ENCODE measurements around the gene AUTS2.

The AUTS2 gene

GRCh38 chr7:69612981-69613380, 14.7 kb downstream of the AUTS2 start:
- H3K4me1 ChIP-seq (ENCODE audit: control insufficient read depth, insufficient read depth, low read length), result peaks cover 47% of the 10 kb centered on the region
- peaks cover 97% of the 10 kb centered on the region for H3K27me3 ChIP-seq (ENCODE audit: control insufficient read depth, insufficient read depth, low read length)

GRCh38 chr7:69613846-69614245, 15.6 kb downstream of the AUTS2 start:
- H3K27me3 ChIP-seq (ENCODE audit: control insufficient read depth, insufficient read depth, low read length), result peaks cover 97% of the 10 kb centered on the region
- H3K4me1 ChIP-seq (ENCODE audit: control insufficient read depth, insufficient read depth, low read length), result peaks cover 56% of the 10 kb centered on the region
- no peak overlapping the region for H3K4me3 ChIP-seq (ENCODE audit: low read depth, low read length)
- H3K9ac ChIP-seq (ENCODE audit: low read length), result no peak overlapping the region
- H3K36me3 ChIP-seq (ENCODE audit: control insufficient read depth, insufficient read depth, low read length), result no peaks in the 10 kb centered on the region
- no peak overlapping the region for H3K27ac ChIP-seq (ENCODE audit: low read depth, low read length)
- no peaks in the 10 kb centered on the region for H3K9me3 ChIP-seq (ENCODE audit: control insufficient read depth, insufficient read depth, low read depth, low read length)

More at GRCh38 chr7:69612981-69613380, 14.7 kb downstream of the AUTS2 start:
- no peak overlapping the region for H3K4me3 ChIP-seq (ENCODE audit: low read depth, low read length)
- H3K36me3 ChIP-seq (ENCODE audit: control insufficient read depth, insufficient read depth, low read length), result no peaks in the 10 kb centered on the region
- H3K27ac ChIP-seq (ENCODE audit: low read depth, low read length), result no peak overlapping the region
- H3K9me3 ChIP-seq (ENCODE audit: control insufficient read depth, insufficient read depth, low read depth, low read length), result no peaks in the 10 kb centered on the region
- no peak overlapping the region for H3K9ac ChIP-seq (ENCODE audit: low read length)

- no peaks in the 10 kb centered on the region for H3K36me3 ChIP-seq (ENCODE audit: control insufficient read depth, insufficient read depth, low read length)
- H3K9ac ChIP-seq (ENCODE audit: low read length), result no peak overlapping the region
- peaks cover 57% of the 10 kb centered on the region for H3K4me1 ChIP-seq (ENCODE audit: control insufficient read depth, insufficient read depth, low read length)
- H3K27ac ChIP-seq (ENCODE audit: low read depth, low read length), result no peak overlapping the region
- H3K27me3 ChIP-seq (ENCODE audit: control insufficient read depth, insufficient read depth, low read length), result peaks cover 97% of the 10 kb centered on the region
- no peak overlapping the region for H3K4me3 ChIP-seq (ENCODE audit: low read depth, low read length)
- no peaks in the 10 kb centered on the region for H3K9me3 ChIP-seq (ENCODE audit: control insufficient read depth, insufficient read depth, low read depth, low read length)
These were observed 17.4 kb downstream of the AUTS2 start for GRCh38 chr7:69615685-69616084.

- H3K9ac ChIP-seq (ENCODE audit: low read length), result no peak overlapping the region
- no peak overlapping the region for H3K27ac ChIP-seq (ENCODE audit: low read depth, low read length)
- no peak overlapping the region for H3K4me3 ChIP-seq (ENCODE audit: low read depth, low read length)
- H3K4me1 ChIP-seq (ENCODE audit: control insufficient read depth, insufficient read depth, low read length), result peaks cover 70% of the 10 kb centered on the region
- H3K9me3 ChIP-seq (ENCODE audit: control insufficient read depth, insufficient read depth, low read depth, low read length), result no peaks in the 10 kb centered on the region
- H3K36me3 ChIP-seq (ENCODE audit: control insufficient read depth, insufficient read depth, low read length), result no peaks in the 10 kb centered on the region
- H3K27me3 ChIP-seq (ENCODE audit: control insufficient read depth, insufficient read depth, low read length), result peaks cover 100% of the 10 kb centered on the region
These were observed 19.1 kb downstream of the AUTS2 start for GRCh38 chr7:69617364-69617763.

GRCh38 chr7:69619054-69619453, 20.8 kb downstream of the AUTS2 start:
- H3K9me3 ChIP-seq (ENCODE audit: control insufficient read depth, insufficient read depth, low read depth, low read length), result no peaks in the 10 kb centered on the region
- H3K9ac ChIP-seq (ENCODE audit: low read length), result no peak overlapping the region
- H3K27ac ChIP-seq (ENCODE audit: low read depth, low read length), result no peak overlapping the region
- H3K27me3 ChIP-seq (ENCODE audit: control insufficient read depth, insufficient read depth, low read length), result peaks cover 100% of the 10 kb centered on the region
- H3K36me3 ChIP-seq (ENCODE audit: control insufficient read depth, insufficient read depth, low read length), result no peaks in the 10 kb centered on the region
- peaks cover 63% of the 10 kb centered on the region for H3K4me1 ChIP-seq (ENCODE audit: control insufficient read depth, insufficient read depth, low read length)
- no peak overlapping the region for H3K4me3 ChIP-seq (ENCODE audit: low read depth, low read length)

- Histone ChIP-seq H3K9ac (ENCODE audit: low read length) (no peak overlapping the region), H3K4me3 (ENCODE audit: low read depth, low read length) (no peak overlapping the region), H3K4me1 (ENCODE audit: control insufficient read depth, insufficient read depth, low read length) (peaks cover 62% of the 10 kb centered on the region), H3K27me3 (ENCODE audit: control insufficient read depth, insufficient read depth, low read length) (peaks cover 100% of the 10 kb centered on the region), H3K9me3 (ENCODE audit: control insufficient read depth, insufficient read depth, low read depth, low read length) (no peaks in the 10 kb centered on the region), H3K27ac (ENCODE audit: low read depth, low read length) (no peak overlapping the region), H3K36me3 (ENCODE audit: control insufficient read depth, insufficient read depth, low read length) (no peaks in the 10 kb centered on the region)
These were observed 21.4 kb downstream of the AUTS2 start for GRCh38 chr7:69619635-69620034.

GRCh38 chr7:69620063-69620462, 21.8 kb downstream of the AUTS2 start:
- Histone ChIP-seq H3K4me3 (ENCODE audit: low read depth, low read length) (no peak overlapping the region), H3K4me1 (ENCODE audit: control insufficient read depth, insufficient read depth, low read length) (peaks cover 65% of the 10 kb centered on the region), H3K9ac (ENCODE audit: low read length) (no peak overlapping the region), H3K27ac (ENCODE audit: low read depth, low read length) (no peak overlapping the region), H3K27me3 (ENCODE audit: control insufficient read depth, insufficient read depth, low read length) (peaks cover 100% of the 10 kb centered on the region), H3K9me3 (ENCODE audit: control insufficient read depth, insufficient read depth, low read depth, low read length) (no peaks in the 10 kb centered on the region), H3K36me3 (ENCODE audit: control insufficient read depth, insufficient read depth, low read length) (no peaks in the 10 kb centered on the region)

GRCh38 chr7:69620650-69621049, 22.4 kb downstream of the AUTS2 start:
- peaks cover 70% of the 10 kb centered on the region for H3K4me1 ChIP-seq (ENCODE audit: control insufficient read depth, insufficient read depth, low read length)
- no peaks in the 10 kb centered on the region for H3K9me3 ChIP-seq (ENCODE audit: control insufficient read depth, insufficient read depth, low read depth, low read length)
- H3K9ac ChIP-seq (ENCODE audit: low read length), result no peak overlapping the region
- H3K4me3 ChIP-seq (ENCODE audit: low read depth, low read length), result no peak overlapping the region
- peaks cover 100% of the 10 kb centered on the region for H3K27me3 ChIP-seq (ENCODE audit: control insufficient read depth, insufficient read depth, low read length)
- H3K27ac ChIP-seq (ENCODE audit: low read depth, low read length), result no peak overlapping the region
- no peaks in the 10 kb centered on the region for H3K36me3 ChIP-seq (ENCODE audit: control insufficient read depth, insufficient read depth, low read length)

- no peak overlapping the region for H3K27ac ChIP-seq (ENCODE audit: low read depth, low read length)
- no peak overlapping the region for H3K4me3 ChIP-seq (ENCODE audit: low read depth, low read length)
These were observed 23.9 kb downstream of the AUTS2 start for GRCh38 chr7:69622014-69622835.

GRCh38 chr7:69622960-69623359, 24.7 kb downstream of the AUTS2 start:
- Histone ChIP-seq H3K27me3 (ENCODE audit: control insufficient read depth, insufficient read depth, low read length) (peaks cover 98% of the 10 kb centered on the region), H3K9me3 (ENCODE audit: control insufficient read depth, insufficient read depth, low read depth, low read length) (no peaks in the 10 kb centered on the region), H3K4me1 (ENCODE audit: control insufficient read depth, insufficient read depth, low read length) (peaks cover 64% of the 10 kb centered on the region), H3K27ac (ENCODE audit: low read depth, low read length) (no peak overlapping the region), H3K4me3 (ENCODE audit: low read depth, low read length) (no peak overlapping the region), H3K36me3 (ENCODE audit: control insufficient read depth, insufficient read depth, low read length) (no peaks in the 10 kb centered on the region), H3K9ac (ENCODE audit: low read length) (no peak overlapping the region)

More at GRCh38 chr7:69622014-69622835, 23.9 kb downstream of the AUTS2 start:
- Histone ChIP-seq H3K27me3 (ENCODE audit: control insufficient read depth, insufficient read depth, low read length) (peaks cover 99% of the 10 kb centered on the region), H3K9me3 (ENCODE audit: control insufficient read depth, insufficient read depth, low read depth, low read length) (no peaks in the 10 kb centered on the region), H3K9ac (ENCODE audit: low read length) (no peak overlapping the region), H3K4me1 (ENCODE audit: control insufficient read depth, insufficient read depth, low read length) (peaks cover 71% of the 10 kb centered on the region), H3K36me3 (ENCODE audit: control insufficient read depth, insufficient read depth, low read length) (no peaks in the 10 kb centered on the region)

GRCh38 chr7:69624435-69625230, 26.4 kb downstream of the AUTS2 start:
- no peak overlapping the region for H3K4me3 ChIP-seq (ENCODE audit: low read depth, low read length)
- H3K9me3 ChIP-seq (ENCODE audit: control insufficient read depth, insufficient read depth, low read depth, low read length), result no peaks in the 10 kb centered on the region
- no peaks in the 10 kb centered on the region for H3K36me3 ChIP-seq (ENCODE audit: control insufficient read depth, insufficient read depth, low read length)
- peaks cover 47% of the 10 kb centered on the region for H3K4me1 ChIP-seq (ENCODE audit: control insufficient read depth, insufficient read depth, low read length)
- H3K27ac ChIP-seq (ENCODE audit: low read depth, low read length), result no peak overlapping the region
- no peak overlapping the region for H3K9ac ChIP-seq (ENCODE audit: low read length)
- H3K27me3 ChIP-seq (ENCODE audit: control insufficient read depth, insufficient read depth, low read length), result peaks cover 95% of the 10 kb centered on the region
